ENCODE data around the gene DCUN1D3.
"Not testable (repeated sequence)": the region's sequence is repeated elsewhere in the genome, so short reads cannot be mapped to it uniquely, and the experiment has no call there.

DCUN1D3 gene

GRCh38 chr16:20826039-20826566 lies 74.1 kb downstream of the DCUN1D3 start:
- DNase-seq (ENCODE audit: low spot score), result no peak

- DNase-seq (ENCODE audit: low spot score), result no peak
These were observed 77.4 kb downstream of the DCUN1D3 start for GRCh38 chr16:20822521-20823325.

GRCh38 chr16:20821682-20822081 lies 78.5 kb downstream of the DCUN1D3 start:
- no peak for DNase-seq (ENCODE audit: low spot score)

GRCh38 chr16:20818929-20819585 lies 81.1 kb downstream of the DCUN1D3 start:
- no peak for DNase-seq (ENCODE audit: low spot score)

GRCh38 chr16:20814784-20815183 lies 85.4 kb downstream of the DCUN1D3 start:
- DNase-seq (ENCODE audit: low spot score), result no peak

- DNase-seq (ENCODE audit: low spot score), result no peak
These were observed 87.6 kb downstream of the DCUN1D3 start for GRCh38 chr16:20812510-20812909.

- DNase-seq (ENCODE audit: low spot score), result no peak
These were observed 88.2 kb downstream of the DCUN1D3 start for GRCh38 chr16:20811889-20812439.

GRCh38 chr16:20807862-20808261 lies 92.3 kb downstream of the DCUN1D3 start:
- no peak for DNase-seq (ENCODE audit: low spot score)

GRCh38 chr16:20806168-20807050 lies 93.7 kb downstream of the DCUN1D3 start, which contains the start of the genes ERI2 and REXO5:
TSS of gene ERI2 (minus strand) at chr16:20806472. CDS start at chr16:20806430, 42 bp downstream.
TSS of gene REXO5 (plus strand) at chr16:20806527. CDS start at chr16:20806954, 427 bp downstream.
- DNase-seq (ENCODE audit: low spot score), result peak; percentile 92

GRCh38 chr16:20805684-20806167 lies 94.4 kb downstream of the DCUN1D3 start:
- not testable (repeated sequence) for DNase-seq (ENCODE audit: low spot score)
